GM21825 (cell line): ENCODE data around the gene MAPK4.

Experiments
- ATAC-seq: cut with Tn5 transposase; IDR thresholded peaks from one replicate; pipeline ENCODE4 v1.9.1; 2021; ENCODE audit warnings: mild to moderate bottlenecking, moderate library complexity; ENCODE audit not compliant: unreplicated experiment

MAPK4 gene

GRCh38 chr18:50653402-50654093 lies 93.7 kb downstream of the MAPK4 start:
- ATAC-seq = no peak

- no peak for ATAC-seq
These were observed 94.3 kb downstream of the MAPK4 start for GRCh38 chr18:50654211-50654610.

DNA sequence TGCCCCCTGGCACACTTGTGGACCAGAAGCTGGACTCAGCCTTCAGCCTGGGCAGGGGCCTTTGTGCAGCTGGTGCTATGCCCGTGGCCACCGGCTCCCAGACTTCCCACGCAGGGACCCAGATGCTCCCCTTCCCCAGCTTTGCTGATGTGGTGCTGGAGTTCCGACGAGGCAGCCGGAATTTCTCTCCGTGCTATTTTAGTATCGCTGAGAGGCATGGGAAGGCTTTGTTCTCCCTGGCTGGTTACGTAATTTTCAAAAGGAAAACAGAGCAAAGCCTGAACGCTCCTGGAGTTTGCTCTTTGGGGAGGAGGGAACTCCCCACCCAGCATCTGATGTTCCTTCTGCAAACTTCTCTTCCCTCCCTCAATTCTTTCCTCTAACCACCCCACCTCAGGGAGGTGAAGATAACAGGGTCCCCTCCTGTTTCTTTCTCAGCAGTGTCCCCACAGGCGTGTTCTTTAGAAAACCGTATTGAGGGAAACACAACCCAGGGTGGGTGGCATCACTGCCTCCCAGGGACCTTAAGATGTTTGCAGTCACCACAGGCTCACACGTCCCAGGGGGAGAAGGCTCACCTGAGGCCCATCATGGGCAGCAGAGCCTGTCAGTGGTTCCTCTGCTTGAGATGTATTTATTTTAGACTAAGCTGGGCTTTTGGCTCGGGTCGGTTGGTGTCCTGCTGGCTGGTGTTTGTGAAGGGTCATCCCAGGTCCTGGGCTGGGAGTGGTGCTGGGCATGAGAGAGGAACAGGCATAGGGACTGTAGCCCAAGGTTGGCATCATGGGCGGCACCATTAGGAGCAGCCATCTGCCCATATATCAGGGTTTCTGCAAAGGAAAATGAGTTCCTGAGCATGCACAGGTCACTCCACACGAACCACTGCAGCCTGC lies 95.0 kb downstream of the MAPK4 start:
- no peak for ATAC-seq

DNA sequence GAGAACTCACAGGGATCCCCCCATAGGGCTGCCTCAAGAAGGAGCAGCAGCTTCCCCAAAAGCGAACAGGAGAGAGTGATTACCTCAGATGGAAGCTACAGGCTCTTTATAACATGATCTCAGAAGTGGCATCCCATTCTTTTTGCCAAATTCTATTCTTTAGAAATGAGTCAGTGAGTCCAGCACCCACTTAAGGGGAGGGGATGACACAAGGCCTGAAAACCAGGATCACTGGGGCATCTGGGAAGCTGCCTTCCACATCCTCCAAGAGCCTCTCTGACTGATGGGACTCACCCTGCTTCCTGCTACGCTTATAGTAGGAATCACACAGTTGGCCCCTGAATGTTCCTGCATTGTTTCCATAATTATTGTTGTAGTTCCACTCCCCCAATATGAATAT lies 96.5 kb downstream of the MAPK4 start:
- no peak for ATAC-seq

DNA sequence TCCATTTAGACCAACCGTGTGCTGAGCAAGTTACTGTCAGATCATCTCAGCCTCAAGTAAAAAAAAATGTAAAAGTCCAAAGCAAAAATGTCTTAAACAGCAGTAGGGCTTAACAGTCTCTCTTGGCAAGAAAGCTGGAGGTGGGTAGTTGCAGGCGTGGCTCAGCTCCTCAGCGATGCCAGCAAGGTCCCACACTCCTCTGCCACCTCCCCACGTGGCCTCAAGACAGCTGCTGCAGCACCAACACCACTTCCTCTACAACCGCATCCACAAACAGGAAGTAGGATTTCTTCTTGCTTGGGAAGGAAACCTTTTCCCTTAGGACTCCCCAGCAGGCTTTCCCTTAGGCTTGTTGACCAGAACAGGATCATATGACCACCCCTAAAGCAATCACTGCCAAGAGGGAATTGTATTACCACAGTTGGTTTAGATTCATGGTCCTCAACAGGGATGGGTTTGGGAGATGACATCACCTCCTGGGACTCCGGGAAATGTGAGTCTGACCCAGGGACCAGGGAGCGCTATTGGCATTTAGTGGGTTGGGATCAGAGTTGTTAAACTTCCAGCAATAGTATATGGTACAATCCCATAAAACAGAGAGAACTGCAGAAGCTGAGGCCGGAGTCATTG lies 97.1 kb downstream of the MAPK4 start:
- no peak for ATAC-seq

DNA sequence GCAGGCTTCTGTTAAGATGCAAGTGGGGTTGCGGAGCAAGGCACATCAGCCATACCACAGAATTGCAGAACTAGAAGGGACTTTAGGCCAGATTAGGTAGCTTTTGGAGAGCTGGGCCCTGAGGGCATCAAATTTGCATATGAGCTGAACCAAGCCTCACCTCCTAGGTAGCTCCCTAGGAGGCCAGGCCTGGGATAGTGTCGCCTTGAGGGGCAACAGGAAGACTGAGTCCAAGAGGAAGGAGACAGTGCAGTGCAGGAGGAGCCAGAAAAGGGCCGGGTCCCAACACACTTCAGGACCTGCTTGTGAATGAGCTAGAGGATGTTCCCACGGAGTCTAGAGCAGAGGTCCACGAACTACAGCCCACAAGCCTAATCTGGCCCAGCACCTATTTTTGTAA lies 98.7 kb downstream of the MAPK4 start:
- ATAC-seq = no peak

DNA sequence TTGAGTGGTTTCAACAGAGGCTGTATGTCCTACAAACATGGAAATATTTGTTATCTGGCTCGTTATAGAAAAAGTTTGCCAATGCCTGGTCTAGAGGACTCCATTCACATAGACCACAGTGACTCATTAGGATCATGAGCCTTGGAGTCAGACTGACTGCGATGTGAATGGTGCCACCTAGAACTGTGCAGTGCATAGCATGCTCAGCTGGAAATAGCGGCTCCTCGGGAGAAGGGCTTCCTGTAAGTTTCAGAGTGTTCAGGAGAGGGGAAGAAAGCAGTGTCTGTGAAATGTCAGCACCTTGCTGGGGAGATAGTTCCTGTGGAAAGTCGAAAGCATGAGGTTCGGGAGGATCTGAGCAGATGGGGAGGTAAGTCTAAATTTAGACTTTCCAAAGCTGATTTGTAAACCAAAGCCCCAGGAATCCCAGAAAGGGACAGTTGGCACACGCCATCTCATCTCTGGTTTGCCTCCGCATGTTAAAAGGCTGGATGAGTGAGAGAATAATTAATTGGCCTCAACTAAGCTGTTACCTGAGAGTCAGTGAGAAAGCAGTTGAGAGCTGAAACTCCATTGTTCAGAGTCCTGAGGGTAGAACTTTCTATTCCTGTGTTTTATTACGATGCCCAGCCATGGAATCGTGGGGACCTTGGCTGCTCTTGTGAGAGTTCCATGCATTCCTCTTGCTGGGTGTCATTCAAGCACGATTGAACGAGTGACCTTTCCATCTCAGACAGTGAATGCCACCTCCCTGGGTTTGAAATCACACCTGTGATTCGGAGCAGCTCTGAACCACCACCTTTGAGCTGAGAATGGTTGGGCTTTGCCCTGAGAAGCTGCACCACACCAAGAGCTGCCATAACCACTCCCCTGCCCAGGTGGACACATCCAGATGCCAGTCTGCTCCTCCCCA lies 99.5 kb downstream of the MAPK4 start:
- ATAC-seq = no peak

- no peak for ATAC-seq
These were observed 101.1 kb downstream of the MAPK4 start for GRCh38 chr18:50661013-50661412.

DNA sequence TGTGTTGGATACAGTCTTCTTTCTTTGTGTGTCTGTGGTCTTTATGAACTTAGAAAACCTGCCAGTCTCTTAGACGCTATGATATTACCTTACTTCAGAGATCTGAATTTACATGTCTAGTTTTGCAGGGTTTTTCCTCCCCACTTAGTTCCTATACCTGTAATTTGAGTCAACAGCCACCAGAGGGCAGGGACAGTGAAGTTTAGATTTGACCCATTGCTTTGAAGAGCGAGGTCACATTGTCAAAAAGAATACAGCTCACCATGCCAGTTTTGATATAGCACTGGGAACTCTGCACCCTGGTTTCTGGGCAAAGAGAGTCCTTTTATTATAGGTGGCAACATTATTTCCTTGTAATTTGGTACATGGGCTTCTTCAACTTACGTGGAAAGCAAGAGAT lies 102.3 kb downstream of the MAPK4 start:
- ATAC-seq = no peak

DNA sequence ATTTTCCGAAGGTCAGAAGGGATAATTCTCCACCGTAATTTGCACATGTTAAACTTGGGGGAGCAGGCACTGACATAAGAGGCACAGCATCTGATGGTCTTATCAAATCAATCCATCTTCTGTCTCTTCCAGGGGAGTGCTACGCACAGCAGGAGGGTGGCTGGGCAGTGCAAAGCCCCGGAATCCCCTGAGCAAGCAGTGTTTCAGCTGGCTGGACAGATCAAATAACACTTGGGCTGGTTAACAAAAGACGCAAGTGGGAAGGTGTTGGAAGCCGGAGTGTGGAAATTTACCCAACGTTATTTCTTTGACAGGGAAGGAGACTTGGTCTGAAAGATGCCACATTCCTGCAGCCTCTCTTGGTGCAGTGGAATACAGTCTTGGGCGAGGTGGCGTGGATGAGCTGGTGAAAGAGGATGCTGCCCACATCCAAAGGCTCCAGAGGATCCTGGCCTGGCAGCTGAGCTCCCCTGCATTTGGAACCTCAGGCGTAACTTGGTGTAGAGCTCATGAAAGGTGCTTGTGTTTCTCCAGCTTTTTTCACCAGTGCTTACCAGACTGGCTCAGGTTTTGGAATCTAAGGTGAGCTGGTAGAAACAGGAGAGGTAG lies 103.0 kb downstream of the MAPK4 start:
- no peak for ATAC-seq

GRCh38 chr18:50663626-50664441 lies 103.9 kb downstream of the MAPK4 start:
- ATAC-seq = no peak

DNA sequence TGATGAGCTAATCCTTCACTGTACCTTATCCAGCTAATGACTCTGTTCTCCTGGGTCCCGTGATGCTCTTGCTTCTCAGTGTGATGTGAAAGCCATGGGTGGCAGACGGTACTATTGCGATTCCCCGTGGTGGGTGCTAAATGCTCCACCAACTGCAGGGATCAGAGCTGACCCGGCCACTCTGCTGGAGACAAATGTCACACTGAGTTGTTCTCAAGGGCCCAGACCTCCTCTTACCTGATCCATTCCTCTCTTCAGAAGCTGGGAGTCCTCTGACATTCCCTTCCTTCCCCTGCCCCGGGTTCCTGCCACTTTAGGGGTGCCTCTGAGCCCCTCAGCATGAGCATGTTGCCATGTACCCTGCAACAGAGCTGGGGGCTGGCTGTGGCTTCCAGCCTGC lies 105.1 kb downstream of the MAPK4 start:
- no peak for ATAC-seq

DNA sequence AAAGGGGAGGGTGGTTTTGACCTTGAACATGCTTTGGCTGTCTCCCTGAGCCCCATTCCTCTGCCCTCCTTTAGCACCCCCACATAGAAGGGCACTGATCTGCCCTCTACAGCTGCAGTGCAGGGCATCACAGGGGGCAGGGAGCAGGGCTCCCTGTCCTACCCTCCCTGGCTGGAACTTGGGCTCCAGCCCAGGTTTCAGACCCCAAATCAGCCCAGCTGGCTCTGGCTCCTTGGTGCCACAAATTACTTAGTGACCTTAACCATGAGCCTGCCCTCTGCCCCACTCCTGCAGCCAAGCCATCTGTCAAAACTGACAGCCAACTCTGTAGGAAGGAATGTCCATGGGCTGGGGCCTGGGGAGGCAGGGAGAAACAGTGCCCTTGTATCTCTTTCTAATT lies 105.6 kb downstream of the MAPK4 start:
- no peak for ATAC-seq

DNA sequence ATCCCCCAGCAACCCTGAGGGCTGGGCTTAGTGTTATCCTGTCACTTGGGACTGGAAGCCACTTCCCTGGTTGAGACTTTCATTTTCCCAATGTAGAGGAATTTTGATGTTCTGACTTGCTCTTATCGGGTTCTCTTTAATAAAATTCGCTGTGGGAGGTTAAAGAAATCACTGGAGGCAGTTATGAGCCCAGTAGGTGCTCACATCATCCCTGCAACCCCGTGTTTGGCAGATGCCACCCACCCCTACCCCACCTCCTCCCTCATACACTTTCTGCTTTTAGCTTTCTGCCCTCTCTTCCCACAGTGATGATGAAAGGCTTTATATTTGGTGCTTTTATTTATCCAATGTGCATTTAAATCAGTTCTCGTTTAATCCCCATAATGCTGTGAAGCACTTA lies 106.6 kb downstream of the MAPK4 start:
- ATAC-seq = no peak

DNA sequence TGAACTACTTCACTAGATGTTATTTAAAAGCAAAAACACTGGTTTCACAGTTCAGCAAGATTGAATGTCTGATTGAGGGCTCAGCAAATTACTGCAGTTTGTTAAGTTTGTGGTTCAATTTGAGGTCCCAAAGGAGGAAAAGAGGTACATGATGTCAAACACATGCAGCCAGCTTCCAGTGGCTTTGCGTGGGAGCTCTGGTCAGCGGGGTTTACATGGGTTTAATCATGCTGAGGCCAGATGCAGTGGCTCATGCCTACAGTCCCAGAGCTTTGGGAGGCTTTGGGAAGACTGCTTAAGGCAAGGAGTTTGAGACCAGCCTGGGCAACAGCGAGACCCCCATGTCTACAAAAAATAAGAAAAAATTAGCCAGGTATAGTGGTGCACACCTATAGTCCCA lies 111.5 kb downstream of the MAPK4 start:
- no peak for ATAC-seq

DNA sequence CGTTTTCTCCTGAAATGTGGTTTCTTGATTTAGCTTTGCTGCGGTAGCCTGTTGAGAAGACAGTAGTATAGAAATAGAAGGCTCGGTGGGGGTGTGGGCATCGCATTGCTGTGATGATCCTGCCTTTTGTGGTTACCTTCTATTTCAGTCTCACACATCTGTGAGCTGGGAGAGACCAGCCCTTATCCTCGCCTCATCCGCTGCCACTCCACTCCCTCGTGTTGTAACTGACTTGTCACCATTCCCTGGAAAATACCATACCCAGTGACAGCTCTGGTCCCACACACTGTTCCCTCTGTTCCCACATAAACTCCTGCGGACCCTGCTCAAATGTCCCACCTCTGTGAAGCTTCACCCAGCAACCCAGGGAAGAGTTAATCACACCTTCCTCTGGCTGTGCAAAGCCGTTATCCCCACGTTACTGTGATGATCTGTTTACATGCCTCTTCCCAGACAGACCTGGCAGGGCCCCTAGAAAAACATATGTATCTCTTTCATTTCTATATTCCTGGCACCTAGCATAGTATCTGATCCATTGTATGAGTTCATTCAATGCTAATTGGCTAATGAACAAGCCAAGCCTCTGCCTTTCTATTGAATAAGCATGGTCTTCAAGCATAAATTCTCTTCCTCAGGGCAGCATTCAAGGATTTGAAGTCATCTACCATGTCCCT lies 114.6 kb downstream of the MAPK4 start:
- ATAC-seq = no peak

- ATAC-seq = no peak
These were observed 115.2 kb downstream of the MAPK4 start for GRCh38 chr18:50675043-50675442.

DNA sequence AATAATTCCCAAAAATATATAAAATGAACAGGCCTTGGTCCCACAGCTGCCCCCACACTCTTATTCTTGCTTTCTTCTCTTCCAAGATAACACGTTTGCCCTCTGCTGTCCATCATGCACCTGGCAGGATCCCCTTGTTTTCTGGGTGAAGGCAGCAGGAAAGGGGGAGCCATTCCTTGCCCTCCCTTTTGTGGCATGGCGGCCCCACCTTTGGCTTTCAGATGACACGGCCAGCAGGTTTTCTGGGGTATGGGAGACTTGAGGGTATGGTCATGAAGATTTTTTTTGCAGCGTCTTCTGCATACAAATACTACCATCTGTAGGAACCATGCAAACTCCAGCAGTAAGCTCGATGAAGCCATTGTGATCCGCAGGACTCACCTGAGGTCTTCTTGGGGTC lies 118.8 kb downstream of the MAPK4 start:
- no peak for ATAC-seq

- no peak for ATAC-seq
These were observed 119.2 kb downstream of the MAPK4 start for GRCh38 chr18:50679056-50679455.
